HEK293 (cell line): ENCODE data around the gene CMBL.
A peak's percentile ranks its signal among the peaks of the same experiment; 100 is the strongest.

ENCODE experiments used
- GLI2 ChIP-seq: fragments of 450-650 bp; formaldehyde crosslinking; IDR thresholded peaks from 2 replicates; pipeline ENCODE4; 2017; ENCODE audit warnings: missing biosample characterization, missing genetic modification characterization, low read depth, borderline replicate concordance
- GLIS1 ChIP-seq: fragments of 450-650 bp; formaldehyde crosslinking; IDR thresholded peaks from 2 replicates; pipeline ENCODE4 v1.5.1; 2016; ENCODE audit warnings: missing biosample characterization, missing genetic modification characterization
- MZF1 ChIP-seq: fragments of 450-650 bp; formaldehyde crosslinking; IDR thresholded peaks from 2 replicates; pipeline ENCODE4 v1.5.1; 2017; ENCODE audit warnings: missing biosample characterization, missing genetic modification characterization, borderline replicate concordance
- OVOL3 ChIP-seq: fragments of 450-650 bp; formaldehyde crosslinking; IDR thresholded peaks from 2 replicates; pipeline ENCODE4 v1.5.1; 2016; ENCODE audit warnings: missing biosample characterization, missing genetic modification characterization
- PRDM10 ChIP-seq: fragments of 450-650 bp; formaldehyde crosslinking; IDR thresholded peaks from 2 replicates; pipeline ENCODE4 v1.5.1; 2016; ENCODE audit warnings: missing biosample characterization, missing genetic modification characterization
- TRIM28 ChIP-seq: IDR thresholded peaks from 2 replicates; pipeline ENCODE4 v1.6.1; 2011; ENCODE audit warnings: low read length, control low read depth, borderline replicate concordance
- ZBTB49 ChIP-seq: fragments of 450-650 bp; formaldehyde crosslinking; IDR thresholded peaks from 2 replicates; pipeline ENCODE4 v1.5.1; 2016; ENCODE audit warnings: missing biosample characterization, missing genetic modification characterization, low read depth
- ZBTB7A ChIP-seq: fragments of 450-650 bp; formaldehyde crosslinking; IDR thresholded peaks from 2 replicates; pipeline ENCODE4 v1.5.1; 2016; ENCODE audit warnings: low read depth, missing biosample characterization, missing genetic modification characterization
- ZBTB8A ChIP-seq: fragments of 450-650 bp; formaldehyde crosslinking; IDR thresholded peaks from 2 replicates; pipeline ENCODE4 v1.5.1; 2016; ENCODE audit warnings: missing biosample characterization, missing genetic modification characterization
- ZNF157 ChIP-seq: fragments of 450-650 bp; formaldehyde crosslinking; IDR thresholded peaks from 2 replicates; pipeline ENCODE4 v1.5.1; 2016; ENCODE audit warnings: missing biosample characterization, missing genetic modification characterization
- ZNF18 ChIP-seq: fragments of 450-650 bp; formaldehyde crosslinking; IDR thresholded peaks from 2 replicates; pipeline ENCODE4 v1.5.1; 2016; ENCODE audit warnings: missing biosample characterization, missing genetic modification characterization
- ZNF184 ChIP-seq: fragments of 450-650 bp; IDR thresholded peaks from 2 replicates; pipeline ENCODE4 v1.5.1; 2018; ENCODE audit warnings: missing biosample characterization, mild to moderate bottlenecking, missing genetic modification characterization
- ZNF202 ChIP-seq: fragments of 450-650 bp; formaldehyde crosslinking; IDR thresholded peaks from 2 replicates; pipeline ENCODE4 v1.5.1; 2016; ENCODE audit warnings: missing biosample characterization, missing genetic modification characterization, borderline replicate concordance
- ZNF350 ChIP-seq: fragments of 450-650 bp; formaldehyde crosslinking; IDR thresholded peaks from 2 replicates; pipeline ENCODE4 v1.5.0; 2017; ENCODE audit warnings: missing biosample characterization, mild to moderate bottlenecking, missing genetic modification characterization
- ZNF391 ChIP-seq: fragments of 450-650 bp; formaldehyde crosslinking; IDR thresholded peaks from 2 replicates; pipeline ENCODE4 v1.5.1; 2016; ENCODE audit warnings: low read depth, missing biosample characterization, missing genetic modification characterization, borderline replicate concordance
- ZNF398 ChIP-seq: fragments of 450-650 bp; formaldehyde crosslinking; IDR thresholded peaks from 2 replicates; pipeline ENCODE4 v1.5.1; 2017; ENCODE audit warnings: missing biosample characterization, missing genetic modification characterization
- ZNF416 ChIP-seq: fragments of 450-650 bp; formaldehyde crosslinking; IDR thresholded peaks from 2 replicates; pipeline ENCODE4 v1.5.1; 2016; ENCODE audit warnings: missing biosample characterization, missing genetic modification characterization
- ZNF423 ChIP-seq: fragments of 450-650 bp; formaldehyde crosslinking; IDR thresholded peaks from 2 replicates; pipeline ENCODE4 v1.5.1; 2016; ENCODE audit warnings: missing biosample characterization, missing genetic modification characterization
- ZNF624 ChIP-seq: fragments of 450-650 bp; formaldehyde crosslinking; IDR thresholded peaks from 2 replicates; pipeline ENCODE4 v1.5.1; 2017; ENCODE audit warnings: missing biosample characterization, missing genetic modification characterization
- ZNF626 ChIP-seq: fragments of 450-650 bp; sonication (Bioruptor Pico); formaldehyde crosslinking; IDR thresholded peaks from 2 replicates; pipeline ENCODE4 v1.5.1; 2018; ENCODE audit warnings: missing biosample characterization, missing genetic modification characterization, inconsistent platforms
- ZNF639 ChIP-seq: fragments of 450-650 bp; formaldehyde crosslinking; IDR thresholded peaks from 2 replicates; pipeline ENCODE4 v1.5.1; 2016; ENCODE audit warnings: missing biosample characterization, missing genetic modification characterization
- ZNF670 ChIP-seq: fragments of 450-650 bp; formaldehyde crosslinking; IDR thresholded peaks from 2 replicates; pipeline ENCODE4 v1.5.1; 2016; ENCODE audit warnings: missing biosample characterization, missing genetic modification characterization, low read depth
- ZNF701 ChIP-seq: fragments of 450-650 bp; formaldehyde crosslinking; IDR thresholded peaks from 2 replicates; pipeline ENCODE4 v1.5.1; 2016; ENCODE audit warnings: missing biosample characterization, missing genetic modification characterization
- ZNF837 ChIP-seq: fragments of 450-650 bp; formaldehyde crosslinking; IDR thresholded peaks from 2 replicates; pipeline ENCODE4 v1.5.1; 2016; ENCODE audit warnings: missing biosample characterization, missing genetic modification characterization
- ZSCAN23 ChIP-seq: fragments of 450-650 bp; formaldehyde crosslinking; IDR thresholded peaks from 2 replicates; pipeline ENCODE4 v1.5.1; 2016; ENCODE audit warnings: missing biosample characterization, missing genetic modification characterization

CMBL gene

GRCh38 chr5:10353241-10354047 lies 45.7 kb upstream of the CMBL start, which contains the start of gene MARCHF6 (continued):
- TF ChIP-seq ZNF639 = no peak; the same call in 1 of the 2 replicates
- no peak; the same call in none of the 2 replicates for TF ChIP-seq ZBTB7A
- TF ChIP-seq ZNF416 (tag by site-specific recombination) = no peak
- TF ChIP-seq ZNF626 (tag by site-specific recombination) = no peak; the same call in 1 of the 2 replicates
- TF ChIP-seq ZNF423 (tag by site-specific recombination) = peak; percentile 31; the same call in 1 of the 2 replicates
- peak; percentile 55; the same call in 1 of the 2 replicates for TF ChIP-seq ZNF184
- 0 out of 2 replicates have a peak, but pooled peaks have one; percentile 34 for TF ChIP-seq ZSCAN23
- TF ChIP-seq ZNF837 (tag by site-specific recombination) = no peak
- no peak for TF ChIP-seq ZNF701 (tag by site-specific recombination)
- TF ChIP-seq GLIS1 (tag by site-specific recombination) = peak; percentile 80
- TF ChIP-seq ZNF391 (tag by site-specific recombination) = peak; percentile 60; the same call in 1 of the 2 replicates
- no peak for TF ChIP-seq ZNF202 (tag by site-specific recombination)
- peak; percentile 58 for TF ChIP-seq PRDM10 (tag by site-specific recombination)
- TF ChIP-seq ZBTB8A (tag by site-specific recombination) = peak; percentile 60
- no peak for TF ChIP-seq ZNF18 (tag by site-specific recombination)
- 0 out of 2 replicates have a peak, but pooled peaks have one; percentile 61 for TF ChIP-seq MZF1
- TF ChIP-seq ZNF624 = no peak
- no peak for TF ChIP-seq ZBTB49
- peak; percentile 11; the same call in 1 of the 2 replicates for TF ChIP-seq OVOL3 (tag by site-specific recombination)
- no peak for TF ChIP-seq ZNF350 (tag by site-specific recombination)
- TF ChIP-seq GLI2 (tag by site-specific recombination) = no peak
- no peak for TF ChIP-seq TRIM28
- no peak for TF ChIP-seq ZNF670 (tag by site-specific recombination)
- peak; percentile 99 for TF ChIP-seq ZNF398 (tag by site-specific recombination)
- no peak for TF ChIP-seq ZNF157 (tag by site-specific recombination)
